Right cardiac atrium (tissue), 5 donors: ENCODE data around the gene HP. TPM values are rescaled to one million over a fixed set of nuclear protein-coding genes. Genes with fewer than 3 reads are reported as not detected.
"Not testable (repeated sequence)": the region's sequence is repeated elsewhere in the genome, so short reads cannot be mapped to it uniquely, and the experiment has no call there.

Experiments used
- ATAC-seq, 2 donors: fragments of 200-7000 bp; cut with Tn5 transposase; one replicate each; pipeline versions ENCODE4 v1.8.0 to v1.9.1; 2020; ENCODE audit warnings: moderate library complexity in 2 of 2, mild to moderate bottlenecking in 1 of 2
- DNase-seq, 3 donors: peaks; one replicate each; pipeline ENCODE4 v3.0.0-alpha.2; 2020
- H3K27ac ChIP-seq: one replicate; pipeline ENCODE4 v1.5.1; 2013; ENCODE audit warnings: mild to moderate bottlenecking, low read length, control low read depth, moderate library complexity
- H3K27me3 ChIP-seq: one replicate; pipeline ENCODE4 v1.6.1; 2013; ENCODE audit not compliant: control insufficient read depth, insufficient read depth
- H3K4me1 ChIP-seq: one replicate; pipeline ENCODE4 v1.6.1; 2013; ENCODE audit warnings: low read length; ENCODE audit not compliant: control insufficient read depth, insufficient read depth
- H3K4me3 ChIP-seq: one replicate; pipeline ENCODE4 v1.5.1; 2013; ENCODE audit warnings: low read length, control low read depth
- H3K9me3 ChIP-seq: one replicate; pipeline ENCODE4 v1.6.1; 2013; ENCODE audit warnings: low read length; ENCODE audit not compliant: control insufficient read depth
- WGBS: extraction: QIAGEN DNeasy Blood & Tissue Kit; methylation state at CpG from one replicate; pipeline ENCODE4 v1.1.7; 2013; 5-methylcytosine and 5-hydroxymethylcytosine counted together
- intact Hi-C, 4 donors: fragments of 100-400 bp; cut with DNase I; formaldehyde crosslinking; loops; one replicate each; pipeline versions ENCODE4 v1.11.0 to v1.14.0; 2022 to 2023
- long read RNA-seq, 4 donors: library from polyadenylated mRNA; unstranded; transcript quantifications; one replicate each; pipeline ENCODE4 v2.0.0, GENCODE V29; 2020 to 2021
- polyA plus RNA-seq: library from polyadenylated mRNA; stranded (reverse); fragments of 200-250 nt; gene quantifications from one replicate; pipeline ENCODE4 v1.2.3, GENCODE V29; 2013
- total RNA-seq, 4 donors: library from RNA; stranded (reverse); fragmentation: NEBNext Ultra II Directional; extraction: Animal tissue kit (Norgen Biotek cat#: 25700); gene quantifications; one replicate each; pipeline ENCODE4 v1.2.1, GENCODE V29; 2021
- donor health status: healthy with polysubstance abuse.
- donor health status: DM: no; HTN: yes; CAD: no.
- donor health status: DM: no; HTN: no; CAD: no.
- donor health status: DM: no; HTN: yes; CAD: no; lungs with severe emphysema.
- donor health status: DM: yes; HTN: yes; CAD: no.

The HP gene
- total RNA-seq = 100 to 1,000 TPM in 1 of 4 donors, 10 to 100 TPM in 2, 1 to 10 TPM in 1; 3.1 to 103 (median 36.3) TPM
- polyA plus RNA-seq = 13.2 TPM
- long read RNA-seq, donor 1, transcript HP-202 (7 exons, 1,443 nt) = major isoform, 36 of 42 reads
- long read RNA-seq, donor 1, partial matches to known transcripts = 3 of 42 reads
- long read RNA-seq, donor 1, other reads (novel, unspliced or antisense) = 3 of 42 reads
- long read RNA-seq, donor 2, transcript HP-202 (7 exons, 1,443 nt) = major isoform, 12 of 27 reads
- long read RNA-seq, donor 2, transcript HP-216 (5 exons, 1,270 nt) = minor isoform, 9 of 27 reads
- long read RNA-seq, donor 2, partial matches to known transcripts = 1 of 27 reads
- long read RNA-seq, donor 2, other reads (novel, unspliced or antisense) = 4 of 27 reads
- long read RNA-seq, donor 3, transcript HP-209 (5 exons, 1,187 nt) = minor isoform, 9 of 25 reads
- long read RNA-seq, donor 3, transcript HP-202 (7 exons, 1,443 nt) = major isoform, 14 of 25 reads
- long read RNA-seq, donor 3, partial matches to known transcripts = 2 of 25 reads
- long read RNA-seq, donor 3, other reads (novel, unspliced or antisense) = 0 of 25 reads
- long read RNA-seq, donor 4 = 0 reads

- H3K4me3 ChIP-seq, DNase-seq, H3K27me3 ChIP-seq, H3K4me1 ChIP-seq, H3K27ac ChIP-seq, intact Hi-C loops, H3K9me3 ChIP-seq: not testable (repeated sequence)
- 74% methylated on average over 5 of the region's 5 CpGs for WGBS
- ATAC-seq = peak; percentile 41 to 56
Measured at GRCh38 chr16:72054254-72054847, at the start of gene HP. Gene HP (plus strand): TSS chr16:72054505. CDS start chr16:72054653, 148 bp downstream.

- peak overlapping the region; percentile 19 for H3K4me3 ChIP-seq
- 82% methylated on average over 9 of the region's 9 CpGs for WGBS
- H3K9me3 ChIP-seq, H3K27ac ChIP-seq, H3K27me3 ChIP-seq, DNase-seq, intact Hi-C loops, H3K4me1 ChIP-seq, ATAC-seq: not testable (repeated sequence)
Measured at GRCh38 chr16:72008065-72008423, 46.3 kb upstream of the HP start.

GRCh38 chr16:72008424-72009216 lies 45.7 kb upstream of the HP start, which contains the start of gene DHODH:
Gene DHODH (plus strand): TSS chr16:72008744. CDS start chr16:72008765, 21 bp downstream.
- no peaks in the 10 kb centered on the region for H3K27me3 ChIP-seq
- H3K27ac ChIP-seq = peak within 1 kb of the TSS; percentile 26
- peak; percentile 99 for DNase-seq
- no peaks in the 10 kb centered on the region for H3K9me3 ChIP-seq
- peak within 1 kb of the TSS; percentile 77 for H3K4me3 ChIP-seq
- under 1% methylated on average over 57 of the region's 57 CpGs for WGBS
- no peaks in the 10 kb centered on the region for H3K4me1 ChIP-seq
- peak; percentile 100 for ATAC-seq
- intact Hi-C loops = no loop called here

GRCh38 chr16:72009779-72010178 lies 44.5 kb upstream of the HP start:
- Histone ChIP-seq H3K4me1 (no peaks in the 10 kb centered on the region), H3K27me3 (no peaks in the 10 kb centered on the region), H3K9me3 (no peaks in the 10 kb centered on the region), H3K27ac (no peak overlapping the region), H3K4me3 (no peak overlapping the region)
- DNase-seq (no peak), ATAC-seq (no peak)
- WGBS = 95% methylated on average over 10 of the region's 10 CpGs
- intact Hi-C loops = loop anchor here in 1 of 4 donors (10.0 kb wide), 1 partner anchor 85 kb away; the partner anchor contains the start of genes DHX38 and TXNL4B

- 70% methylated on average over 9 of the region's 9 CpGs for WGBS
- Histone ChIP-seq H3K27me3 (no peaks in the 10 kb centered on the region), H3K9me3 (no peaks in the 10 kb centered on the region), H3K27ac (peak overlapping the region; percentile 88), H3K4me3 (no peak overlapping the region), H3K4me1 (no peaks in the 10 kb centered on the region)
- no peak for DNase-seq
- no peak for ATAC-seq
- intact Hi-C loops = loop anchor here in 1 of 4 donors (10.0 kb wide), 1 partner anchor 82 kb away; the partner anchor contains the start of genes DHX38 and TXNL4B
Measured at GRCh38 chr16:72012607-72013006, 41.7 kb upstream of the HP start.

GRCh38 chr16:72013389-72013788 lies 40.9 kb upstream of the HP start:
- WGBS = 21% methylated on average over 5 of the region's 5 CpGs
- H3K4me1 ChIP-seq = peaks cover under 1% of the 10 kb centered on the region
- DNase-seq (peak in 2 of 3 donors; percentile 67 to 77), ATAC-seq (peak in 1 of 2 donors; percentile 1)
- no peaks in the 10 kb centered on the region for H3K27me3 ChIP-seq
- intact Hi-C loops = loop anchor here in 1 of 4 donors (10.0 kb wide), 1 partner anchor 81 kb away; the partner anchor contains the start of genes DHX38 and TXNL4B
- H3K9me3 ChIP-seq = no peaks in the 10 kb centered on the region
- H3K27ac ChIP-seq = peak overlapping the region; percentile 88
- H3K4me3 ChIP-seq = peak overlapping the region; percentile 36

- Histone ChIP-seq H3K27ac (peak overlapping the region; percentile 88), H3K27me3 (no peaks in the 10 kb centered on the region), H3K9me3 (no peaks in the 10 kb centered on the region), H3K4me1 (peaks cover 2% of the 10 kb centered on the region), H3K4me3 (peak overlapping the region; percentile 36)
- 19% methylated on average over 15 of the region's 15 CpGs for WGBS
- peak; percentile 52 to 83 for ATAC-seq
- DNase-seq = peak; percentile 60 to 83 (median 80)
- intact Hi-C loops = loop anchor here in 1 of 4 donors (10.0 kb wide), 1 partner anchor 81 kb away; the partner anchor contains the start of genes DHX38 and TXNL4B
Measured at GRCh38 chr16:72013888-72014581, 40.3 kb upstream of the HP start.

GRCh38 chr16:72014675-72015074 lies 39.6 kb upstream of the HP start:
- peak overlapping the region; percentile 36 for H3K4me3 ChIP-seq
- no peak for DNase-seq
- H3K4me1 ChIP-seq = peaks cover 2% of the 10 kb centered on the region
- intact Hi-C loops = loop anchor here in 1 of 4 donors (10.0 kb wide), 1 partner anchor 80 kb away; the partner anchor contains the start of genes DHX38 and TXNL4B
- 69% methylated on average over 8 of the region's 8 CpGs for WGBS
- no peak for ATAC-seq
- H3K27me3 ChIP-seq = no peaks in the 10 kb centered on the region
- H3K27ac ChIP-seq = peak overlapping the region; percentile 88
- H3K9me3 ChIP-seq = no peaks in the 10 kb centered on the region

GRCh38 chr16:72015124-72015523 lies 39.2 kb upstream of the HP start:
- no peak for ATAC-seq
- intact Hi-C loops = loop anchor here in 1 of 4 donors (10.0 kb wide), 1 partner anchor 80 kb away; the partner anchor contains the start of genes DHX38 and TXNL4B
- H3K9me3 ChIP-seq = no peaks in the 10 kb centered on the region
- peak overlapping the region; percentile 36 for H3K4me3 ChIP-seq
- no peak for DNase-seq
- peaks cover 2% of the 10 kb centered on the region for H3K4me1 ChIP-seq
- no peaks in the 10 kb centered on the region for H3K27me3 ChIP-seq
- 82% methylated on average over 3 of the region's 3 CpGs for WGBS
- H3K27ac ChIP-seq = peak overlapping the region; percentile 13
